ENCODE measurements around the gene TSPYL1.

TSPYL1 gene

GRCh38 chr6:116255246-116255800 is 24.4 kb downstream of the TSPYL1 start:
- no peak for DNase-seq

- DNase-seq, result no peak
These were observed 25.3 kb downstream of the TSPYL1 start for GRCh38 chr6:116254297-116255056.

- DNase-seq, result peak; percentile 95
These were observed 26.0 kb downstream of the TSPYL1 start, which contains the start of gene TSPYL4 for GRCh38 chr6:116253505-116254296. TSPYL4 (minus strand) TSS chr6:116254075; CDS start chr6:116254008, 67 bp downstream.

- DNase-seq, result no peak
These were observed 26.6 kb downstream of the TSPYL1 start for GRCh38 chr6:116253188-116253504.

- no peak for DNase-seq
These were observed 28.0 kb downstream of the TSPYL1 start for GRCh38 chr6:116251568-116252384.

GRCh38 chr6:116248577-116248976 is 31.2 kb downstream of the TSPYL1 start:
- no peak for DNase-seq

- no peak for DNase-seq
These were observed 32.4 kb downstream of the TSPYL1 start for GRCh38 chr6:116247285-116247684.

- DNase-seq, result no peak
These were observed 33.6 kb downstream of the TSPYL1 start for GRCh38 chr6:116246089-116246488.

- DNase-seq, result no peak
These were observed 35.4 kb downstream of the TSPYL1 start for GRCh38 chr6:116244284-116244683.

- DNase-seq, result no peak
These were observed 39.9 kb downstream of the TSPYL1 start for GRCh38 chr6:116239856-116240255.

GRCh38 chr6:116239256-116239655 is 40.5 kb downstream of the TSPYL1 start:
- DNase-seq, result no peak

- no peak for DNase-seq
These were observed 41.6 kb downstream of the TSPYL1 start for GRCh38 chr6:116238083-116238482.

GRCh38 chr6:116234689-116235088 is 45.0 kb downstream of the TSPYL1 start:
- no peak for DNase-seq

GRCh38 chr6:116229287-116229913 is 50.3 kb downstream of the TSPYL1 start:
- DNase-seq, result peak; percentile 17

Data from CD4-positive, alpha-beta T cell treated with Interleukin-10 for 1 hour (primary cell).